ENCODE measurements around the gene SAP25. TPM values are rescaled to one million over a fixed set of nuclear protein-coding genes. Genes with fewer than 3 reads are reported as not detected.
A peak's percentile ranks its signal among the peaks of the same experiment; 100 is the strongest.

Gene SAP25
- total RNA-seq, 2 donors from 2014 or later, result not detected

GRCh38 chr7:100609958-100610357 lies 36.3 kb upstream of the SAP25 start:
- H3K27ac ChIP-seq, result no peak overlapping the region
- WGBS, 2 donors, result 84 to 89% methylated on average over 5 of the region's 5 CpGs
- TF ChIP-seq POLR2A (IDR thresholded peaks at IDR 0.05), result no peak
- TF ChIP-seq CTCF (IDR thresholded peaks at IDR 0.05), result no peak

GRCh38 chr7:100607111-100607510 lies 33.4 kb upstream of the SAP25 start:
- Histone ChIP-seq H3K36me3 (replicated peaks in 1 of 2; ENCODE audit: insufficient read depth in 1 of 2, low read depth in 2 of 2) (no peaks in the 10 kb centered on the region), H3K9me3 (no peaks in the 10 kb centered on the region), H3K4me1 (peaks cover 25% of the 10 kb centered on the region), H3K27me3 (no peaks in the 10 kb centered on the region), H3K4me3 (no peak overlapping the region), H3K27ac (no peak overlapping the region)
- TF ChIP-seq CTCF (IDR thresholded peaks at IDR 0.05), result no peak
- no peak for TF ChIP-seq POLR2A (IDR thresholded peaks at IDR 0.05)
- WGBS, 2 donors, result 73 to 78% methylated on average over 8 of the region's 8 CpGs
- DNase-seq (no peak), ATAC-seq (no peak)
- intact Hi-C loops (cut with DNase I), result no loop called here

More at GRCh38 chr7:100609958-100610357, 36.3 kb upstream of the SAP25 start:
- Histone ChIP-seq H3K27me3 (no peaks in the 10 kb centered on the region), H3K9me3 (no peaks in the 10 kb centered on the region), H3K4me3 (no peak overlapping the region), H3K36me3 (replicated peaks in 1 of 2; ENCODE audit: insufficient read depth in 1 of 2, low read depth in 2 of 2) (no peaks in the 10 kb centered on the region), H3K4me1 (peaks cover 20% of the 10 kb centered on the region)
- no peak for DNase-seq
- ATAC-seq, result no peak
- intact Hi-C loops (cut with DNase I), result no loop called here

GRCh38 chr7:100606313-100606712 lies 32.6 kb upstream of the SAP25 start:
- DNase-seq (no peak), ATAC-seq (no peak)
- intact Hi-C loops (cut with DNase I), result no loop called here
- Histone ChIP-seq H3K36me3 (replicated peaks in 1 of 2; ENCODE audit: insufficient read depth in 1 of 2, low read depth in 2 of 2) (no peaks in the 10 kb centered on the region), H3K27ac (no peak overlapping the region), H3K27me3 (no peaks in the 10 kb centered on the region), H3K4me3 (no peak overlapping the region), H3K4me1 (peaks cover 25% of the 10 kb centered on the region), H3K9me3 (no peaks in the 10 kb centered on the region)
- 88 to 90% methylated on average over 8 to 12 of the region's 12 CpGs for WGBS, 2 donors
- no peak for TF ChIP-seq CTCF (IDR thresholded peaks at IDR 0.05)
- TF ChIP-seq POLR2A (IDR thresholded peaks at IDR 0.05), result no peak

- Histone ChIP-seq H3K27ac (peak overlapping the region; percentile 25 to 80 (median 76)), H3K4me1 (peaks cover 25% of the 10 kb centered on the region), H3K36me3 (replicated peaks in 1 of 2; ENCODE audit: insufficient read depth in 1 of 2, low read depth in 2 of 2) (no peaks in the 10 kb centered on the region), H3K4me3 (peak overlapping the region; percentile 26 to 62), H3K9me3 (no peaks in the 10 kb centered on the region), H3K27me3 (no peaks in the 10 kb centered on the region)
- peak; percentile 29 for ATAC-seq
- peak in 2 of 3 donors; percentile 14 to 27 for TF ChIP-seq POLR2A (IDR thresholded peaks at IDR 0.05)
- no peak for TF ChIP-seq CTCF (IDR thresholded peaks at IDR 0.05)
- DNase-seq, result peak; percentile 38 to 64 (median 59)
- intact Hi-C loops (cut with DNase I), result no loop called here
- 3 to 6% methylated on average over 9 to 63 of the region's 68 CpGs for WGBS, 2 donors
Observed at GRCh38 chr7:100604976-100605911, 31.5 kb upstream of the SAP25 start.

Data from body of pancreas (tissue), 4 donors.